ENCODE results near the gene NDUFA8. TPM values are rescaled to one million over a fixed set of nuclear protein-coding genes. Genes with fewer than 3 reads are reported as not detected.

Gene NDUFA8
- total and polyA plus RNA-seq, 9 of the 15 experiments (the other 6 are each of a cell fraction or from before 2014, with no cell fraction given) = 105 to 212 (median 133) TPM

DNA sequence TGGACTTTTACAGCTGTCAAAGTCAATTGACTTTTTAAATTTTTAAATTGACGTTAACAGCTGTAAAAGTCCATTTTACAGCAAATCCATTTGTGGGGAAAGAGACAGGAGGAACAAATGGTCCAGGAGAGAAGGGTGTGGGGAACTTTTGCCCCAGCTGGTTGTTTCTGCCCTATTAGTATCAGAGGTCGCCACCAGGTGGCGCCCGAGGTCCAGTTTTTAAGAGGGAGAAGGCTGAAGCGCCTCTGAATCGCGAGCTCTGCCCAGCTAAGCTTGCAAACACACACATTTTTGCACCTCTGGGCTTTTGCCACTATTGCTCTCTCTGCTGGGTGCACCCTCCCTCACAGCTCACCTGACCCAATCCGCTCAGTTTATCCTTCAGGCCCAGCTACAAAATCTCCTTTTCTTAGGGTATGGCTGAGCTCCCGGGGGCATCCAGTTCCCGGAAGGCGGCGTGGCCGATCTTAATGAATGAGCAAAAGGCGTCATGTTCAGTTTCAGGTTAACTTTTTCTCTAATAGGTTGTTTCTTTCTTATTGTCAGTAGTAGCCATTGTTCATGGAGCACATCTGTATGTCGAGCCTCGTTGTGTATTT lies 60.2 kb downstream of the NDUFA8 start (continued):
- TF ChIP-seq, protein P1, sequence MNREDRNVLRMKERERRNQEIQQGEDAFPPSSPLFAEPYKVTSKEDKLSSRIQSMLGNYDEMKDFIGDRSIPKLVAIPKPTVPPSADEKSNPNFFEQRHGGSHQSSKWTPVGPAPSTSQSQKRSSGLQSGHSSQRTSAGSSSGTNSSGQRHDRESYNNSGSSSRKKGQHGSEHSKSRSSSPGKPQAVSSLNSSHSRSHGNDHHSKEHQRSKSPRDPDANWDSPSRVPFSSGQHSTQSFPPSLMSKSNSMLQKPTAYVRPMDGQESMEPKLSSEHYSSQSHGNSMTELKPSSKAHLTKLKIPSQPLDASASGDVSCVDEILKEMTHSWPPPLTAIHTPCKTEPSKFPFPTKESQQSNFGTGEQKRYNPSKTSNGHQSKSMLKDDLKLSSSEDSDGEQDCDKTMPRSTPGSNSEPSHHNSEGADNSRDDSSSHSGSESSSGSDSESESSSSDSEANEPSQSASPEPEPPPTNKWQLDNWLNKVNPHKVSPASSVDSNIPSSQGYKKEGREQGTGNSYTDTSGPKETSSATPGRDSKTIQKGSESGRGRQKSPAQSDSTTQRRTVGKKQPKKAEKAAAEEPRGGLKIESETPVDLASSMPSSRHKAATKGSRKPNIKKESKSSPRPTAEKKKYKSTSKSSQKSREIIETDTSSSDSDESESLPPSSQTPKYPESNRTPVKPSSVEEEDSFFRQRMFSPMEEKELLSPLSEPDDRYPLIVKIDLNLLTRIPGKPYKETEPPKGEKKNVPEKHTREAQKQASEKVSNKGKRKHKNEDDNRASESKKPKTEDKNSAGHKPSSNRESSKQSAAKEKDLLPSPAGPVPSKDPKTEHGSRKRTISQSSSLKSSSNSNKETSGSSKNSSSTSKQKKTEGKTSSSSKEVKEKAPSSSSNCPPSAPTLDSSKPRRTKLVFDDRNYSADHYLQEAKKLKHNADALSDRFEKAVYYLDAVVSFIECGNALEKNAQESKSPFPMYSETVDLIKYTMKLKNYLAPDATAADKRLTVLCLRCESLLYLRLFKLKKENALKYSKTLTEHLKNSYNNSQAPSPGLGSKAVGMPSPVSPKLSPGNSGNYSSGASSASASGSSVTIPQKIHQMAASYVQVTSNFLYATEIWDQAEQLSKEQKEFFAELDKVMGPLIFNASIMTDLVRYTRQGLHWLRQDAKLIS (CRISPR knock-in tag; IDR thresholded peaks at IDR 0.05) = no peak
- TF ChIP-seq ZNF212 (CRISPR knock-in tag; IDR thresholded peaks at IDR 0.05) = no peak

DNA sequence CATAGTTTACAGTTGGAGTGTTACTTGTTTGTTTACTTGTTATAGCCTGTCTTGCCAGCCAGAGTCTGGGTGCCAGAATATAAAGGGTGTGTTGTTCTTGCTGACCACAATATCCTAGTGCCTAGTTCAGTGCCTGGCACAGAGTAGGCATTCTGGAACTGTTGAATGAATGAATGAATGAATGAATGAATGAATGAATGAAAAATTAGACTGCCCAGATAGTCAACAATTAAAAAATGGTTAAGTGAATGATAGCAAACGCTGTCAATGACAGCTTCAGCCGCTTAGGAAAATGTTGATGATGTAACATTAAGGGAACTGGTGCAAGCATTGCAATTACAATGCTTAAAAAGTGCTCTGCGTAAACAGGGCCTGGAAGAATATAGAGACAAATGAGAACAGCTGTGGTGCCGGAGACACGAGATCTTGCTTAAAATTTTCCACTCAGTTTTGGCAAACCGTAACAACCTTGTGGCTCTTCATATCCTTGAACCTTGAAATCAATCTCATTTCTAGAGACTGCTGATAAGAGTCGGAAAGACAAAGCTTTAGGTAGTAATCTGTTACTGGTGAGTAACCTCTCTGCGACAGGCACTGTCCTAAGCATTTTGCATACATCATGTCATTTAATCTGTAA lies 61.8 kb downstream of the NDUFA8 start:
- H2AFZ ChIP-seq (ENCODE audit: low read depth, low read length) = no peak overlapping the region
- WGBS (ENCODE audit: insufficient coverage, low coverage, missing lambda C conversion rate) = 10% methylated on average over 8 of the region's 8 CpGs
- in situ Hi-C loops (cut with MboI) (loop anchor here (5.0 kb wide), 1 partner anchor 715 kb away; no protein-coding TSS in a partner anchor), intact Hi-C loops (cut with micrococcal nuclease) (loop anchor here (2.0 kb wide), 1 partner anchor 713 kb away; no protein-coding TSS in a partner anchor)
- H3K9me3 ChIP-seq (replicated peaks; ENCODE audit: control insufficient read depth, insufficient read depth, low read depth, low read length) = no peaks in the 10 kb centered on the region
- CTCF ChIA-PET (ENCODE audit: low intra/inter-chr PET ratio) = interaction anchor here (2.1 to 3.5 kb wide), 3 partner anchors 25 to 356 kb away, joined by 8 to 42 read pairs (median 10); no protein-coding TSS in a partner anchor
- H3K27ac ChIP-seq (ENCODE audit: extremely low read depth, low read depth, low read length) = no peak overlapping the region
- FAIRE-seq (no peak), ATAC-seq (no peak), DNase-seq (ENCODE audit: extremely low read depth in 1 of 4, low spot score in 3 of 4) (no peak)
- H3K4me1 ChIP-seq (replicated peaks in 1 of 2; ENCODE audit: control insufficient read depth in 2 of 2, insufficient read depth in 2 of 2, low read length in 2 of 2) = peaks cover 0 to 7% of the 10 kb centered on the region in 2 experiments; a peak in 3 of 5 replicates
- H4K20me1 ChIP-seq (replicated peaks; ENCODE audit: control insufficient read depth, insufficient read depth, low read length) = no peaks in the 10 kb centered on the region
- peaks cover 2% of the 10 kb centered on the region; the same call in 1 of the 3 replicates for H3K79me2 ChIP-seq (ENCODE audit: control insufficient read depth, insufficient read depth, low read length)
- no peak overlapping the region for H3K9ac ChIP-seq (ENCODE audit: insufficient read depth in 1 of 2, low read depth in 2 of 2, low read length in 2 of 2)
- H3K9me1 ChIP-seq (ENCODE audit: control insufficient read depth, insufficient read depth, low read length) = no peaks in the 10 kb centered on the region
- POLR2A ChIA-PET = interaction anchor here (0.7 to 1.5 kb wide), 4 partner anchors 17 to 241 kb away, joined by 3 to 8 read pairs (median 3); no protein-coding TSS in a partner anchor
- H3K4me2 ChIP-seq (ENCODE audit: insufficient read depth, low read length) = no peak overlapping the region
- H3K4me3 ChIP-seq = no peak overlapping the region
- H3K36me3 ChIP-seq (ENCODE audit: control insufficient read depth, insufficient read depth, low read length) = no peaks in the 10 kb centered on the region
- no TSS peak for BruUV-seq (replicated peaks)
- H3K27me3 ChIP-seq (ENCODE audit: control insufficient read depth in 2 of 2, insufficient read depth in 2 of 2, low read length in 2 of 2) = peaks cover 0 to 11% of the 10 kb centered on the region in 2 experiments; a peak in 1 of 5 replicates
- TF ChIP-seq, protein P2, sequence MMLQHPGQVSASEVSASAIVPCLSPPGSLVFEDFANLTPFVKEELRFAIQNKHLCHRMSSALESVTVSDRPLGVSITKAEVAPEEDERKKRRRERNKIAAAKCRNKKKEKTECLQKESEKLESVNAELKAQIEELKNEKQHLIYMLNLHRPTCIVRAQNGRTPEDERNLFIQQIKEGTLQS (IDR thresholded peaks at IDR 0.05) = peak; percentile 90
- TF ChIP-seq, protein P2 (CRISPR knock-in tag; conservative IDR thresholded peaks at IDR 0.05) = no peak
- TF ChIP-seq SAP30 (IDR thresholded peaks at IDR 0.05; ENCODE audit: borderline replicate concordance, insufficient read depth, low read depth, low read length, poor library complexity, severe bottlenecking) (no peak), ERF (CRISPR knock-in tag; IDR thresholded peaks at IDR 0.05) (no peak), BDP1 (IDR thresholded peaks at IDR 0.05; ENCODE audit: insufficient read depth, insufficient read length) (no peak), CTBP1 (IDR thresholded peaks at IDR 0.05; ENCODE audit: borderline replicate concordance) (0 out of 2 replicates have a peak, but pooled peaks have one; percentile 13), FOXK1 (CRISPR knock-in tag; IDR thresholded peaks at IDR 0.05; ENCODE audit: borderline replicate concordance) (no peak), XRCC5 (IDR thresholded peaks at IDR 0.05; ENCODE audit: low read depth, low read length) (no peak), ZZZ3 (IDR thresholded peaks at IDR 0.05) (no peak), GABPB2 (CRISPR knock-in tag; conservative IDR thresholded peaks at IDR 0.05) (no peak)
- TF ChIP-seq, protein P3, sequence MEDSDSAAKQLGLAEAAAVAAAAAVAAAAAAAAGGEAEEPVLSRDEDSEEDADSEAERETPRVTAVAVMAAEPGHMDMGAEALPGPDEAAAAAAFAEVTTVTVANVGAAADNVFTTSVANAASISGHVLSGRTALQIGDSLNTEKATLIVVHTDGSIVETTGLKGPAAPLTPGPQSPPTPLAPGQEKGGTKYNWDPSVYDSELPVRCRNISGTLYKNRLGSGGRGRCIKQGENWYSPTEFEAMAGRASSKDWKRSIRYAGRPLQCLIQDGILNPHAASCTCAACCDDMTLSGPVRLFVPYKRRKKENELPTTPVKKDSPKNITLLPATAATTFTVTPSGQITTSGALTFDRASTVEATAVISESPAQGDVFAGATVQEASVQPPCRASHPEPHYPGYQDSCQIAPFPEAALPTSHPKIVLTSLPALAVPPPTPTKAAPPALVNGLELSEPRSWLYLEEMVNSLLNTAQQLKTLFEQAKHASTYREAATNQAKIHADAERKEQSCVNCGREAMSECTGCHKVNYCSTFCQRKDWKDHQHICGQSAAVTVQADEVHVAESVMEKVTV (CRISPR knock-in tag; IDR thresholded peaks at IDR 0.05) = no peak

Measured in K562 (cell line).